HL-60/S4 treated with phorbol 12-myristate 13-acetate at 8.2 ng/mL for 4 days and 3 days (cell line): ENCODE data around the gene ZNF423.

Source experiments
- in situ Hi-C: fragments of 300-500 bp; cut with MboI; formaldehyde crosslinking; loops from 2 replicates; pipeline ENCODE4 v1.15.0; 2022; ENCODE audit warnings: low sequenced_read_pairs

ZNF423 gene

GRCh38 chr16:49592546-49593423 is 263.1 kb downstream of the ZNF423 start:
- in situ Hi-C loops, result no loop called here

- in situ Hi-C loops, result no loop called here
Observed at GRCh38 chr16:49590166-49590871, 265.6 kb downstream of the ZNF423 start.

GRCh38 chr16:49589544-49590031 is 266.3 kb downstream of the ZNF423 start:
- in situ Hi-C loops, result no loop called here

- in situ Hi-C loops, result no loop called here
Observed at GRCh38 chr16:49588729-49589384, 267.1 kb downstream of the ZNF423 start.

- in situ Hi-C loops, result no loop called here
Observed at GRCh38 chr16:49588026-49588425, 267.9 kb downstream of the ZNF423 start.

- in situ Hi-C loops, result no loop called here
Observed at GRCh38 chr16:49587511-49587910, 268.4 kb downstream of the ZNF423 start.

GRCh38 chr16:49586466-49587450 is 269.2 kb downstream of the ZNF423 start:
- in situ Hi-C loops, result no loop called here

- in situ Hi-C loops, result no loop called here
Observed at GRCh38 chr16:49585143-49585832, 270.6 kb downstream of the ZNF423 start.

- in situ Hi-C loops, result no loop called here
Observed at GRCh38 chr16:49583911-49584310, 272.0 kb downstream of the ZNF423 start.

- in situ Hi-C loops, result no loop called here
Observed at GRCh38 chr16:49581630-49582298, 274.1 kb downstream of the ZNF423 start.

GRCh38 chr16:49580751-49581303 is 275.1 kb downstream of the ZNF423 start:
- in situ Hi-C loops, result no loop called here

GRCh38 chr16:49578435-49579024 is 277.4 kb downstream of the ZNF423 start:
- in situ Hi-C loops, result no loop called here

- in situ Hi-C loops, result no loop called here
Observed at GRCh38 chr16:49578018-49578417, 277.9 kb downstream of the ZNF423 start.

GRCh38 chr16:49576941-49577340 is 279.0 kb downstream of the ZNF423 start:
- in situ Hi-C loops, result no loop called here

GRCh38 chr16:49576173-49576494 is 279.8 kb downstream of the ZNF423 start:
- in situ Hi-C loops, result no loop called here

GRCh38 chr16:49575346-49576172 is 280.4 kb downstream of the ZNF423 start:
- in situ Hi-C loops, result no loop called here

- in situ Hi-C loops, result no loop called here
Observed at GRCh38 chr16:49574826-49575225, 281.1 kb downstream of the ZNF423 start.

GRCh38 chr16:49567950-49568349 is 288.0 kb downstream of the ZNF423 start:
- in situ Hi-C loops, result no loop called here
